GM18498 (cell line): ENCODE measurements around the gene AHR.
A peak's percentile ranks its signal among the peaks of the same experiment; 100 is the strongest.
"Not testable (repeated sequence)": the region's sequence is repeated elsewhere in the genome, so short reads cannot be mapped to it uniquely, and the experiment has no call there.

Experiments
- ATAC-seq: cut with Tn5 transposase; IDR thresholded peaks from one replicate; pipeline ENCODE4 v1.9.1; 2021; ENCODE audit warnings: mild to moderate bottlenecking, moderate library complexity; ENCODE audit not compliant: unreplicated experiment

Gene AHR

DNA sequence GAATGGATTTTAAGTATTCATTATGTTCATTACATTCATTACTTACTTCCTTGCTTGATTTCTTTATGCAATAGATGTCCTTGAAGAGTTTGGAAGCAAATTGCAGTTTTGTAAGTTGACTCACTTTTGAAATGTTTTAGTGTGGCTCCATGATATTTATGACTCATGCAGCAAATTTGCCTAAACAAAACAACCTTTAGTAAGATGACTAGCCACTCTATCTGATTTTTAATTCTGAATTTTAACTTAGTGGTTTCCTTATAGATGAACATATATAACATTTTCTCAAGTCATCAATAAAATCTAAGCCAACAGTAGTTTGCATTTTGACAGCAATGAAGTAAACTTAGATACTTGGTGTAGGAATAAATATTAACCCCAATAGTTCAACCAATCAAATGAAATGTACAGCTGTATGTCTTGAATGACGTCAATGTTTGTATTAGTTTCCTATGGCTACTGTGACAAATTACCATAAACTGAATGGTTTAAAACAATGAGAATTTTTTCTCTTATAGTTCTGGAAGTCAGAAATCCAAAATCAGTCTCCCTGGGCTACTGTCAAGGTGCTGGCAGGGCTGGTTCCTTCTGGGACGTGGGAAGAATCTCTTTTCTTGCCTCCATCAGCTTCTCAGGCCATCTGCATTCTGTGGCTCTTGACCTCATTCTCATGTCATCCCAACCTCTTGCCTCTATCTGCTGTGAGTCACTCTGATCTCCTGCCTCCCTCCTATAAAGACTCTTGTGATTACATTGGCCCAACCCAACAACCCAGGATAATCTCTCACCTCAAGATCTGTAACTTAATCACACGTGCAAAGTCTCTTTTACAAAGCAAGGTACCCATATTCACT, 73.4 kb downstream of the AHR start:
- ATAC-seq, result no peak

DNA sequence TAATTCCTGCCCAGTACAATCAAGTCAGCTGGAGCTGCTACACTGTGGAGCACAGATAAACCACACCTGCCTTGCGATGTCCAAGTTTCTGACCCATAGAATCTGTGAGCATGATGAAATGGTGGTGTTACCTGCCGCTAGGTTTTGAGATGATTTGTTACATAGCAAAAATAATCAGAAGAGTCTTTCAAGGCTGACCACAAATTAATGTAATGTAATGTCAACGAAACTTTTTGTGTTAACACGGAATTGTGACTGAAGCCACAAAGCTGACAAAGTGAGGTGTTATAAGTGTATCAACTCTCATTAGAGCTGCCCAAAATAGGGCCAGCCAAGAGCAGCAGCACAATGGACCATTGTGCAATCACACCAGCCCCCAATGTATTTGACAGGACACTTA, 75.7 kb downstream of the AHR start:
- no peak for ATAC-seq

DNA sequence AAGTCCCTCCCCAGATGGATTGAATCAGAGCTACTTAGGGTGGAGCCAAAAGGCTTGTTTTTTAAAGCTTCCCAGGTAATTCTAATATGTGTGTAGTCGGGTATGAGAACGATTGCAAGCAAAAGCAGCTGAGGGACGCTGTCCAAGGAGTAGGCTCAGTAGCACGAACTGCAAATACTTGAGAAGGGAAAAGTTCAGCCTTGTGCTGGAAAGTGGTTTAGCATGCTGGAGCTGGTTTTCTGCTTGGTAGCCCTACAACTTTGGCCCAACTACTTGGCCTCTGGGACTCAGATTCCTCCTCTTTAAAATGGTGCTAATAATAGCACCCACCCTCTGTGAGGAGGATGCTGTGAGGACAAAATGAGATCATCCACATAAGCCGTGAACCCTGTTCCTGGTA, 76.2 kb downstream of the AHR start:
- ATAC-seq, result no peak

DNA sequence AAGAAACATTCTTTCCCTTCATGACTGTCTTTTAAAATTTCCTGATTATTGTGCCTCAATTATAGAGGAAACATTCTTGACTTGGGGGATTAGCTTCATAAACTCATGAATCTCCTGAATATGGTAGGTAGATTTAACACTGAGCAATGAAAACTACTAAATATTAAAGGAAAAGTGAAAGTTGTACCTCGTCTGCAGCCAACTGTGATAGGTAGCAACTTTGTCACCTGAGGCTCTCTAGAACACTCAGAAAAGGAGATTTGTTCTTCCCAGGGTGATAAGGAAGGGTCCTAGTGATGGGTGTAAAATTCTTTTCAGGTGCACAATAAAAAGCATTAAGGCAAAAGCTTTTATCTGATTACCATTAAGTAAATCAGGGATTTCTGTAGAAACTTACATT, 78.1 kb downstream of the AHR start:
- ATAC-seq, result no peak

DNA sequence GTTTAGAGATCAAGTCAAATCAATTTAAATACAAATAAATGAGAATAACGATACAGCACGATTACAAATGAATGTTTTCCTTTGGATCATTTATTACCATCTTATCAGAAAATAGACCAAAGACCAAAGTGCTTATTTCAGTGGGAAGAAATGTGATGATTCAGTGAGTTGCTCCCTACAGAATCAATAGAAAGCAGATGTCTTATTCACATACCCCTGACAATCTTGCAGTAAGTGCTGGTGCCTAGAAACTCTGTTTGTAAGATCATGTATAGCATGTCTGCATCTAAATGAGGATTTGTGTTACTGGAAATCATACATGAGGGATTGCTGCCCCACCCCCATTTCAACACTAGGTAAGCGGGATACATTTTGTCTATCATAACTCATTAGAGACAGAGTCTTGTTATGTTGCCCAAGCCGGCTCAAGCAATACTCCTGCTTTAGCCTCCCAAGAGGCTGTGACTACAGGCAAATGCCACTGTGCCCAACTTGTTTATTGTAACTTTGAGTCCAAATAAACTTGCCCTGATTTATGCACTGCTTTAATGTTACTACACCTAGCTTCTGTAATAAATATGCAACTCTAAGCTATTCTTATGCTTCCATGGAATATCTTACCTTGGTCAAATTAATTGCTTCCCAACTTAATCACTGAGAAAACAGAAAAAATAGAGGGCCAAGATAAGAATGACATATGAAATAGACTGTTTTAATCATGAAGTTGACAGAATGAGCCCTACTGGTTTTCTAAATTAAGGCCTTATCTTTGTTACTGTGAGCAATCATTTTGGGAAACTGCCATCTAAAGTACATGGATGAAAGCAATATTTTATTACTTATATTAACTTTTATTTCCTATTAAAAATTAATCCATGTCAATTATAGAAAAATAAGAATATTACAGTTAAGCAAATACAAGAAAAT, 82.5 kb downstream of the AHR start:
- ATAC-seq, result no peak

DNA sequence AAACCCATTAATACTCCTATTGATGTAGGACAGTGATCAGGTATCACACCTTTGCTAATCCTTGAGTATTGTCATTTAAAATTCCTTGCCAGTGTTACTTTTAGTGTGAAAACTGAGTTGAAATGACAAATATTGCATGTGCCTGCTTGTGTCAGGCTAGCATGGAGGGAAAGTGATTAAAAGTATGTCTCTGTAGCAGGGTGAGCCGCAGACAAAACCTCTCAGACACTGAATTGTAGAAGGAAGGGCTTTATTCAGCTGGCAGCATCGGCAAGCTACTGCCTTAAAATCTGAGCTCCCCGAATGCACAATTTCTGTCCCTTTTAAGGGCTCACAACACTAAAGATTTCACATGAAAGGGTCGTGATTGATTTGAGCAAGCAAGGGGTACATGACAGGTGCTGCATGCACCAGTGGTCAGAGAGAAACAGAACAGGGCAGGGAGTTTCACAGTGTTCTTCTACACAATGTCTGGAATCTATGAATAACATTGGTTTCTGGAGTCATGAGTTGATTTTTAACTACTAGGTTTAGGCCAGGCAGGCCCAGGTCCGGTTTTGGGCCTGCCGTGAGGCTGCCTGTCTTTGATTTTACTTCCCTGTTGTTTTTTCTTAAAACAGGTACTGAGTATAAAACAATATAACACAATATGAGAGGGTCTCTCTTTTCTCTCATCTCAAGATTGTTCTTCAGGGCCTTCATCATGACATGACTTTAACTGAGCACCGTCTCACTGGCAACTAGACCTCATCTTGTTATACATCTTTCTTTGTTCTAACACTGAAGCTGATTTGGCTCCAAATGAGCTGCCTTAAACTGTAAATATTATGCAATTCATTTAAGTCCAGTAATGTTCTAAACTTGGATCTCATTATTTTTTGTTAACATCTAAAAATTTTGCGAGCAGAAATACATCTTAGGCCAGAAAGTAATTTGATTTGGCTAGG, 84.2 kb downstream of the AHR start:
- peak; percentile 58 for ATAC-seq

DNA sequence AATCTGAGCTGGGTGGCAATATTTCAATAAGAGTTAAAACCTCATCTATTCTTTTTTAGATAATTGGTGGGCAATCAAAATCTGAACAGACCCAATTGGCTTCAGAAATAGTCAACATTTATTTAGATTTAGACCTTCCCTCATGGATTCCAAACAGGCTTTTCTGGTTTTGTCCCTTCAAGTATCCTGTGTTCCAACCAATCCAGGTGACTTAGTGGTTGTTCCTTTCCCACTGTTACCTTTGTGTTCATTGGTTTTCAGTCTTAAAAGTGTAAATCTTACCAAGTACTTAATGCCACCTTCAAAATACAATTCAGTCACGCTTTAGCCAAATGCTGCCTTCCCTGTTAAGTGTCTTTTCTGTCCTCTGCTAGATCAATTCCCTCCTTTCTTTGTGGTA, 85.9 kb downstream of the AHR start:
- ATAC-seq, result no peak

DNA sequence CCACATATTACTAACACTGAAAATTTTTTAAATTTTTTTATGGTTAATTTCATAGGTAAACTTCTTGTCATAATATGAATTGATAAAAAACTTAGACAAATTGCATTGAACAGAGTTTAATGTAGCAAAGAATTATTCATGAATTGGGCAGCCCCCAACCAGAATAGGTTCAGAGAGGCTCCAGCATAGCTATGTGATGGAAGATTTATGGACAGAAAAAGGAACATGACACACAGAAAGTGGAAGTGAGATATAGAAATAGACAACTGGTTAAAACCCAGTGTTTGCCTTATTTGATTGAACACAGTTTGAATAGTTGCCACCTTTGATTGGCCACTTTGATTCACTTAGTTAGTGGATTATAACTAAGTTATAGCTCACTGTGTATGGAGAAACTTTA, 87.2 kb downstream of the AHR start:
- ATAC-seq, result no peak

DNA sequence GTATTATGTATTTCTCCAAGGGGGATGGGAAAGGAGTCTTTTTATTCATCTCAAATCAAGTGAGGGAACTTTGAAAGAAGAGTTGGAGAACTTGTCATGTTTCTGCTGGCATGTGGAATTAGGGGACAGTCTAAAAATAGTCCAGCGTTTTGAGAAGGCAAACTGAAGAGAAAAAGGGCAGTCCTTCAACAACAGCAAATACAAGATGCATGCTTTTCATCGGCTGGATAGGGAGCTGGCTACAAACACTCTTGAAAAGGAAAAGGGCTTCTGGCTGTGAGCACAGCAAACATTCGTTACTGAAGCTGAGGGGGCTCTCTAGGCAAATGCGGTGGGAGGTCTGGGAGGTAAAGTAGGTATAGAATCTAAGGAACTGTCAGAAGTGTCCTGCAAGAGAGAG, 91.9 kb downstream of the AHR start:
- no peak for ATAC-seq

DNA sequence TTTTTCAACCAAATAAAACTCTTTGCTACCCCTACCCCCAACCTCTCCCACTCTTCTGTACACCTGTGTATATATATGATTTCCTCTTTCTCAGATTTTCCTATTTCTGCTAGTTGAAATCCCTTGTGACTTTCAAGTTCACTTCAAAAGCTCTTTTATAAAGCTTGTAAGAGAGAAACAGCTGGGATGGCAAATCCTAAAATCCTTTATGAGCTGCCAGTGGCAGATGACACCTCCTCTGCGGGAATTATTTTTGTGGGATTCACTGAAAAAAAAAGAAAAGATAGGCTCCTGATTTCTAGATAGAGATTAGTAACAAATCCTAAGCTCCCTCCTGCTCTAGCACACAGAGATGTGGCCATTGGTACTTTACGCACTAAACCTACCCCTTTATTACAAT, 92.9 kb downstream of the AHR start:
- ATAC-seq, result no peak

DNA sequence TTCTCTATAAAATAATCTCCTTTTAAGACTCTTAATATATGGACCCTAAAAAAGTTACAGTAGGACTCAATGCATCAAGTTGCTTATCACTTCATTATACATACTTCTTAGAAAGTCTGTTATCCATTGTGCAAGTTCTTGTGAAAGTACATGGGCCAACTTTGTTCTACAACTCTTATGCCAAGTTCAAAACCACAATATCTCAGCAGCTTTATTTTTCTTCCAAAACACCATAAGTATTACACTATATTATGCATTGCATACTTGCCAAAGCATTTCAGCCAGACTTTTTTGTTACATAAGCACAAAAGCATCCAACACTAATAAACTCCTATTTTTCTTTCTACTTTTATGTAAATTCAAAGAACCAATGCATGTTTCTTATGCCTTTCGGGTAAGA, 94.4 kb downstream of the AHR start:
- no peak for ATAC-seq

DNA sequence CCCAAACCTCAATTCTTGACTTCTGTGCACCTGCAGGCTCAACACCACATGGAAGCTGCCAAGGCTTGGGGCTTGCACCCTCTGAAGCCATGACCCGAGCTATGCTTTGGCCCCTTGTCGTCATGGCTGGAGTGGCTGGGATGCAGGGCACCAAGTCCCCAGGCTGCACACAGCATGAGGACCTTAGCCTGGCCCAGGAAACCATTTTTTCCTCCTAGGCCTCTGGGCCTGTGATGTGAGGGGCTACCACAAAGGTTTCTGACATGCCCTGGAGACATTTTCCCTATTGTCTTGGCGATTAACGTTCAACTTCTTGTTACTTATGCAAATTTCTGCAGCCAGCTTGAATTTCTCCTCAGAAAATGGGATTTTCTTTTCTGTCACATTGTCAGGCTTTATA, 96.1 kb downstream of the AHR start:
- not testable (repeated sequence) for ATAC-seq
